Activated CD4-positive, alpha-beta T cell treated with anti-CD3 and anti-CD28 coated beads for 36 hours (primary cell): ENCODE measurements around the gene LLCFC1. TPM values are rescaled to one million over a fixed set of nuclear protein-coding genes. Genes with fewer than 3 reads are reported as not detected.

ENCODE experiments used
- ATAC-seq: fragments of 200-7000 bp; cut with Tn5 transposase; one replicate; pipeline ENCODE4 v1.10.0; 2021; ENCODE audit warnings: mild to moderate bottlenecking, moderate library complexity
- CTCF ChIA-PET: fragments of 350-600 bp; sonication (Branson Sonifier 250); formaldehyde crosslinking; loops from one replicate; lab custom pipeline; 2021; ENCODE audit warnings: antibody characterized with exemption; lab: Charles Lee
- POLR2A ChIA-PET: fragments of 350-600 bp; sonication (Branson Sonifier 250); formaldehyde crosslinking; loops from one replicate; lab custom pipeline; 2021; ENCODE audit warnings: antibody characterized with exemption, inconsistent platforms; lab: Charles Lee
- DNase-seq: peaks from one replicate; pipeline ENCODE4 v3.0.0-alpha.2; 2020
- H3K27ac Mint-ChIP-seq: one replicate; pipeline ENCODE4 v1.8.0; 2021; ENCODE audit warnings: mixed read lengths
- H3K27me3 Mint-ChIP-seq: one replicate; pipeline ENCODE4 v1.8.0; 2021; ENCODE audit warnings: mixed read lengths
- H3K36me3 Mint-ChIP-seq: one replicate; pipeline ENCODE4 v1.8.0; 2021; ENCODE audit warnings: low read depth, mixed read lengths
- H3K4me1 Mint-ChIP-seq: one replicate; pipeline ENCODE4 v1.8.0; 2021; ENCODE audit warnings: mixed read lengths
- H3K4me3 Mint-ChIP-seq: one replicate; pipeline ENCODE4 v1.8.0; 2021; ENCODE audit warnings: mild to moderate bottlenecking, moderate library complexity, mixed read lengths
- H3K9me3 Mint-ChIP-seq: one replicate; pipeline ENCODE4 v1.8.0; 2021; ENCODE audit warnings: low read depth, mixed read lengths
- intact Hi-C, 2 experiments: fragments of 100-400 bp; cut with DNase I in 1 of 2; cut with micrococcal nuclease in 1 of 2; formaldehyde crosslinking; loops; one replicate each; pipeline versions ENCODE4 v1.14.2 to v1.15.1; 2022 to 2024; cut with DNase I, micrococcal nuclease
- total RNA-seq, 2 experiments: library from RNA; stranded (reverse); gene quantifications; one replicate each; pipeline ENCODE4 v1.2.3, GENCODE V29; 2021

The LLCFC1 gene
- total RNA-seq, 2 experiments from 2014 or later: not detected

DNA sequence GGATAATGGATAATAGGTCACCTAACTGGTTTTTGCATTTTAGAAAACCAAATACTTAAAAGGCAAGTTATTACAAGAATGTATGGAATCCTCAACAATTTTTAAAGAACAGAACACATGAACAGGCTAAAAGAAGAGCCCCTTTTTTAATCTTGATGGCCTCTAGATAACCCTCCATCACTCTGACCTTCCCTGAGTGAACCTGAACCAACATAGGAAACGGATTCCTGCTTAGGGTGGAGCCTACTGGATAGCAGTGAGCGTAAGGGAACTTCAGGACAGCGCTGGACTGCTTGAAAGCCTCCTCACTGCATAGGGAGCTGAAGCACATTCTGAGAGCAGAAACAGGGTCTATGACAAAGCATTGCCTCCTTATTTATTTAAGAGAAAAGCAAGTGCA, 26.2 kb upstream of the LLCFC1 start:
- ChIA-PET CTCF (no interaction called here), POLR2A (no interaction called here)
- no peak overlapping the region for H3K4me3 Mint-ChIP-seq
- H3K4me1 Mint-ChIP-seq: no peaks in the 10 kb centered on the region
- no peaks in the 10 kb centered on the region for H3K36me3 Mint-ChIP-seq
- no peak overlapping the region for H3K27ac Mint-ChIP-seq
- ATAC-seq (no peak), DNase-seq (no peak)
- H3K9me3 Mint-ChIP-seq: no peaks in the 10 kb centered on the region
- intact Hi-C loops: no loop called here
- H3K27me3 Mint-ChIP-seq: peaks cover 16% of the 10 kb centered on the region

DNA sequence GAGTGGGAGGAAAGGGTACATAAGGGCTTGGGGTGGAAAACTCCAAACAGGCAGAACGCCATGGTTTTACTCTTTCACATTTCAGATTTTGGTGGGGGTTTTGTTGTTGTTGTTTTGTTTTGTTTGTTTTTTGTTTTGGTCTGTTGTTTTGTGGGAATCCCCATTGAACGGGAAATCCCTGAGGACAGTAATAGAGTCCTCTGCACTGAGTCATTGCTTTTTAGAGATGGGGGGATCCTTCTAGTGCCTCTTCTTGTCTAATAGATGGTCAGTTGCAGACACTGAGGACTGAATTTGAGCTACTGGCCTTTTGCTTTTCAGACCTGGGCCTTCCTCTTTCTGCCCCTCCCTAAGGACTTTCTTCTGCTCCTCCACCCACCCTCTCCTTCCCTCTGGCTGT, 25.7 kb upstream of the LLCFC1 start:
- no peaks in the 10 kb centered on the region for H3K36me3 Mint-ChIP-seq
- CTCF ChIA-PET: no interaction called here
- POLR2A ChIA-PET: no interaction called here
- no peak for DNase-seq
- H3K4me3 Mint-ChIP-seq: no peak overlapping the region
- H3K9me3 Mint-ChIP-seq: no peaks in the 10 kb centered on the region
- H3K27me3 Mint-ChIP-seq: peaks cover 20% of the 10 kb centered on the region
- H3K27ac Mint-ChIP-seq: no peak overlapping the region
- no peak for ATAC-seq
- intact Hi-C loops: no loop called here
- H3K4me1 Mint-ChIP-seq: no peaks in the 10 kb centered on the region

DNA sequence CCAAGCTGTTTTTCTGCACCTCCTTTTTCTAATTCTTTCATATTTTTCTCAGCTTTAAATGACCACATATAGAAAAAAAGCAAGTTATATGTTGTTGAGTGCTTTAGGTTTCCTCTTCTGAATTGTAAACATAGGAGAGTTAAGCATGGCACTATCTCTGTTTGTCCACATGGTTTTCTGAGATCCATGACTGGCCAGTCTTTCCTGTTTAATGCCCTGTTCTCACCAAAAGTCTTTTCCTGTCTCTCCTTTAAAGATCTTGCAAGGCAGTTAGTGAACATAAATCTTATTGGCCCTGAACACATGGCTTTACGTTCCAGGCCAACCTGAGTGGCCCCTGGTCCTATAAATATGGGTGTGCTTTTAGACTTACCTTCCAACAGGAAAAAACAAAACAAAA, 25.2 kb upstream of the LLCFC1 start:
- Mint-ChIP-seq H3K4me3 (no peak overlapping the region), H3K27me3 (peaks cover 16% of the 10 kb centered on the region), H3K9me3 (no peaks in the 10 kb centered on the region), H3K36me3 (no peaks in the 10 kb centered on the region), H3K27ac (no peak overlapping the region), H3K4me1 (no peaks in the 10 kb centered on the region)
- ChIA-PET POLR2A (no interaction called here), CTCF (no interaction called here)
- intact Hi-C loops: no loop called here
- DNase-seq: no peak
- ATAC-seq: no peak

DNA sequence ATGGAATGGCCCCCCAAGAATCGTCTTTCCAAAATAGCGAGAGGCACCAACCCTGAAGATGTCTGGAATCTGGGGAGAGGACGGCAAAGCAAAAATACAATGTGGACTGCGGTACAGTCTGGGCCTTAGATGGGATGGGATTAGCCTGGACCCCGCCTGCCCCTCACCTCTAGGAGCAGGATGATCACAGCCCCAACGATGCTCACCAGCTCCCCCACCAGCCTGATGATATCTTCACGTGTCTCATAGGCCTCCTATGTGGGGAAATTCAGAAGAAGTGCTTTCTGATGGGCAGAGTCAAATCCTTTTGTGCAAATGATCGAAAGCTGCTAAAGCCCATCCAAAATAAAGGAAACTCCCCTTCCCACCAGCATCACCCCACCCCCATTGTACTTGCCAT, 24.0 kb upstream of the LLCFC1 start:
- CTCF ChIA-PET: no interaction called here
- no peaks in the 10 kb centered on the region for H3K36me3 Mint-ChIP-seq
- DNase-seq (no peak), ATAC-seq (no peak)
- H3K4me1 Mint-ChIP-seq: no peaks in the 10 kb centered on the region
- POLR2A ChIA-PET: no interaction called here
- intact Hi-C loops: no loop called here
- H3K27me3 Mint-ChIP-seq: peaks cover 16% of the 10 kb centered on the region
- H3K9me3 Mint-ChIP-seq: no peaks in the 10 kb centered on the region
- H3K27ac Mint-ChIP-seq: no peak overlapping the region
- H3K4me3 Mint-ChIP-seq: no peak overlapping the region

DNA sequence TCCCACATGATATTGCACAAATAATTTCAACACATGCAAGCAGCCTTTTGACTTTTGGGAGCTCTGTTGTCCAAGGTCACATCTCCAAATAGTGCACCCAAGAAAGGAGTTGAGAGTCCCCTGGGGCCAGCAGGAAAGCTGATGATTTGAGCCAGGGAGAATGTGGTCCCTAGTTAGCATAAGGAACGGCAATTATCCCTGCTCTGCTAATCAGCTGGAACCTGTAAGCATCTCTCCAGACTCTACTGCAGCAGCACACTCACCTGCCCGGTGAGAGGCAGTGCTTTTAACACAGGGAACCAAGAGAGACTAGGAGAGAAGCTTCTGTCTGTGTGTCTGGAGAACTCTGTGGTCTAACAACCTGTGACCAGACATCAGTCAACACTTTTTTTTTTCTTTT, 22.8 kb upstream of the LLCFC1 start:
- DNase-seq: no peak
- no peak for ATAC-seq
- Mint-ChIP-seq H3K27ac (no peak overlapping the region), H3K4me1 (no peaks in the 10 kb centered on the region), H3K36me3 (no peaks in the 10 kb centered on the region), H3K9me3 (no peaks in the 10 kb centered on the region), H3K27me3 (peaks cover 13% of the 10 kb centered on the region), H3K4me3 (no peak overlapping the region)
- ChIA-PET POLR2A (no interaction called here), CTCF (interaction anchor here (0.6 to 0.7 kb wide), 2 partner anchors 292 to 1116 kb away, joined by 3 read pairs; no protein-coding TSS in a partner anchor)
- intact Hi-C loops: no loop called here

DNA sequence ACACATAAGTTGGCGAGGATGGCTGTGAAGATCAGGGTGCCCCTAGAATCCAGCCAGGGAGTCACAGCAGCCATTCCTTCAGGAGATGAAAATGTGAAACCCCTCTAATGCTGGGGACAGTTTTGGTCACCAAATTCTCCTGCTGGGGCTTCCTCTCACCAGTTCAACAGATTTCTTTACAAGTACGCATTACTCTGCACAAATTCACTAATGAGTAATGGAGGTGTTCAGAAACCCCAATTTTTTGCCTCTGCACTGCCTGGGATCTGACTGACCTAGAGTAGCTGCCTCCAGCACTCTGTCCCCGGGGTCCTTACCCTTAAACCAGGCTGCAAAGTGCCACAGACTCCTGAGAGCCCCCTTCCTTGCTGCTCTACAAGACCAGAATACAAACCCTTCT, 21.8 kb upstream of the LLCFC1 start:
- POLR2A ChIA-PET: no interaction called here
- DNase-seq: no peak
- Mint-ChIP-seq H3K36me3 (no peaks in the 10 kb centered on the region), H3K4me3 (no peak overlapping the region), H3K27me3 (peaks cover 8% of the 10 kb centered on the region), H3K4me1 (no peaks in the 10 kb centered on the region), H3K9me3 (no peaks in the 10 kb centered on the region), H3K27ac (no peak overlapping the region)
- CTCF ChIA-PET: no interaction called here
- intact Hi-C loops: no loop called here
- ATAC-seq: no peak

DNA sequence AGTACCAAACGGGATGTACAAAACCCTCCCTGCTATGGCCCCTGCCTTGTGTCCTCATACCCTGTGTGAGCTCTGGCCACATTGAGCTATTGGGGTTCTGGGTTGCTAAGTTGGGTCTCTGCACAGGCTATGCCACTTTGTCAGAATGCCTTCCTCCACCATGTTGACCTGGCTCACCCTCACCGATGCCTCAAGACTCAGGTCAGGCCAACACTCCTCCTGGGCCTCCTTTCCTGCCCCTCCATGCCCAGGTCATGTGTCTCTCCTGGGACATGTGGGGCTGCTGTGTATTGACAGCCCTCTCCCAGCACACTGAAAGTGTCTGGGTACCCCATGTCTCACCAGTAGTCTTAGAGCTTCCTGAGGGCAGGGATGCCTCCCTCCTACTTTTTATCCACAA, 20.4 kb upstream of the LLCFC1 start:
- intact Hi-C loops: no loop called here
- no peak for ATAC-seq
- POLR2A ChIA-PET: no interaction called here
- Mint-ChIP-seq H3K4me1 (no peaks in the 10 kb centered on the region), H3K27me3 (peaks cover 7% of the 10 kb centered on the region), H3K27ac (no peak overlapping the region), H3K36me3 (no peaks in the 10 kb centered on the region), H3K4me3 (no peak overlapping the region), H3K9me3 (no peaks in the 10 kb centered on the region)
- no peak for DNase-seq
- CTCF ChIA-PET: interaction anchor here (0.7 to 1.7 kb wide), 2 partner anchors 9 to 14 kb away, joined by 3 to 6 read pairs; partner anchors contain the start of gene TRPV5

DNA sequence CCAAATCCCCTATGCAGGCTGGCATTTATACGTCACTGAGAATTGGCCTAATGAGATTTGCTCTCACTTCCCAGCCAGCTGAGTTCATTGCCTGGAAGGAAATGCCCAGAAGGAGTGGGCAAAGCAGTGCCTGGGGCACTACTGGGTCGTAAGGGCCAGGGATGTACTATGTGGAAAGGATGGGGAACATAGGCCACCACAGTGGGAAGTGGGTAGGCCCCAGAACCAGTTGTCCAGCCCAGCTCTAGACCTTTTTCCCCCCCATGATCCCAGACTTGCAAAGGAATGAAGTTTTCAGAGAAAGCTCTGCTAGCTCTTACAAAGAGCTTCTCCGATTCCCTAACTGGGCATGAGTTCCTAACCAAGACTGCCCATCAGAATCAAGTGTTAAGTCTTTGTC, 19.6 kb upstream of the LLCFC1 start:
- ChIA-PET POLR2A (no interaction called here), CTCF (interaction anchor here (1.7 kb wide), 1 partner anchor 9 kb away, joined by 6 read pairs; no protein-coding TSS in a partner anchor)
- Mint-ChIP-seq H3K4me3 (no peak overlapping the region), H3K9me3 (no peaks in the 10 kb centered on the region), H3K27ac (no peak overlapping the region), H3K27me3 (peaks cover 6% of the 10 kb centered on the region), H3K36me3 (no peaks in the 10 kb centered on the region), H3K4me1 (no peaks in the 10 kb centered on the region)
- intact Hi-C loops: no loop called here
- no peak for DNase-seq
- ATAC-seq: no peak

DNA sequence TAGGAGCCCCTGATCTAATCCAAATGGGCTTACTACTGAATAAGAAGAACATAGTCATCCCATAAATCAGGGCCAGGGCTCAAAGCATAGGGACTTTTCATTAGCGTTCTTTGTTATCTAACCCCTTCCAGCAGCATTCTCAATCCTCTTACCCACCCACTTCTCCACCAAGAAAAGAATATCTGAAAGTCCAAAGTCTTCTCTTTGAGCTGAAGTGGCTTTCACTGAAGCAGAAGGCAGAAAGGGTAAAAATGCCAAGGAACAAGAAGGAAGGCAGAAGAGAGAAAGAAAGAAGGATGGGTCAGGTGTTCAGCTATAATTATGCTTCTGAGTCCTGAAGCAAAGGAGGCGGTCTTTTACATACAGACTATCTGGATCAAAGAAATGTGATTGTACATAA, 15.9 kb upstream of the LLCFC1 start:
- DNase-seq (no peak), ATAC-seq (no peak)
- no peaks in the 10 kb centered on the region for H3K9me3 Mint-ChIP-seq
- intact Hi-C loops: no loop called here
- CTCF ChIA-PET: interaction anchor here (0.6 to 0.7 kb wide), 2 partner anchors 602 to 631 kb away, joined by 3 read pairs; no protein-coding TSS in a partner anchor
- no peak overlapping the region for H3K27ac Mint-ChIP-seq
- no peaks in the 10 kb centered on the region for H3K36me3 Mint-ChIP-seq
- no peaks in the 10 kb centered on the region for H3K4me1 Mint-ChIP-seq
- POLR2A ChIA-PET: no interaction called here
- no peak overlapping the region for H3K4me3 Mint-ChIP-seq
- H3K27me3 Mint-ChIP-seq: peaks cover 2% of the 10 kb centered on the region

DNA sequence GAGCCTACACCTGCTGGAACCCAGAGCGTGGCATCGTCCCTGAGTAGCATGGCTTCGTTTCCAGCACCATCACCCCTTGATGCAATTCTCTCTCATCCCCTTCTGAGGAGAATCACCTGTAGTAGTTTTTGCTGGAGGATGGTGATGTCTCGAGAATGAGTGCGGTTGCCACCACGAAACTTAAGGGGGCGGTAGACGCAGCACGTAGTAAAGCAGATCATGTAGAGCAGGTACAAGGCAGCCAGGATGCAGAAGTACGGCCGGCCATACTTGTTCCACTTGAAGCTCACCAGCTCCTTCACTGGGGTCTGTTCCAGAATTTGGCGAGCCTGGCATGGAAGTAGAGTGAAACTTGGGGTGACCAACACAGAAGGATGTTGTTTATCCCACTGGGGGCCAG, 13.9 kb upstream of the LLCFC1 start:
- H3K36me3 Mint-ChIP-seq: no peaks in the 10 kb centered on the region
- H3K4me1 Mint-ChIP-seq: no peaks in the 10 kb centered on the region
- DNase-seq (peak; percentile 27), ATAC-seq (no peak)
- CTCF ChIA-PET: interaction anchor here (0.6 to 0.9 kb wide), 2 partner anchors 22 to 78 kb away, joined by 3 to 4 read pairs; no protein-coding TSS in a partner anchor
- no peak overlapping the region for H3K4me3 Mint-ChIP-seq
- no peaks in the 10 kb centered on the region for H3K27me3 Mint-ChIP-seq
- POLR2A ChIA-PET: no interaction called here
- intact Hi-C loops: no loop called here
- H3K27ac Mint-ChIP-seq: no peak overlapping the region
- no peaks in the 10 kb centered on the region for H3K9me3 Mint-ChIP-seq

DNA sequence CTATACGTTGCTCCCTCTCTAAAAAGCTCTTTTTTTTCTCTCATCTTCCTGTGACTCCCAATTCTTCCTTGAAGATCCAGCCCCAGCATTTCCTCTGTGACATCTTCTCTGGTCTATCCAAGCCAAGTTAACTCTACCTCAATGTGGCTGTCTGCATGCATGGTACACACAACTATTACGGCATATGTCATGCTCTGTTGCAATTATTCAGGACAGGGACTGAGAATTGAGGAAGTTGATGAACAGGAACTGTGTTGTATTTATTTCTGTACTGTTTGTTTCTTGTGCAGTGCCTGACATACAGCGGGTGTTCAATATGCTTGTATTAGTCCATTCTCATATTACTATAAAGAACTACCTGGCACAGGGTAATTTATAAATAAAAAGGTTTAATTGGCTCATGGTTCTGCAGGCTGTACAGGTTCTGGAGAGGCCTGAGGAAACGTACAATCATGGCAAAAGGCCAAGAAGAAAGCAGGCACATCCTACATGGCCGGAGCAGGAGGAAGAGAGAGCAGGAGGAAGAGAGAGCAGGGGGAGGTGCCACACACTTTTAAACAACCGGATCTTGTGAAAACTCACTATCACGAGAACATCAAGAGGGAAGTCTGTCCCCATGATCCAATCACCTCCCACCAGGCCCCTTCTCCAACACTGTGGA, 12.1 kb upstream of the LLCFC1 start:
- ChIA-PET POLR2A (no interaction called here), CTCF (interaction anchor here (0.5 kb wide), 1 partner anchor 192 kb away, joined by 3 read pairs; no protein-coding TSS in a partner anchor)
- Mint-ChIP-seq H3K27me3 (no peaks in the 10 kb centered on the region), H3K4me1 (no peaks in the 10 kb centered on the region), H3K27ac (no peak overlapping the region), H3K36me3 (no peaks in the 10 kb centered on the region), H3K4me3 (no peak overlapping the region), H3K9me3 (no peaks in the 10 kb centered on the region)
- intact Hi-C loops: no loop called here
- DNase-seq (no peak), ATAC-seq (no peak)

DNA sequence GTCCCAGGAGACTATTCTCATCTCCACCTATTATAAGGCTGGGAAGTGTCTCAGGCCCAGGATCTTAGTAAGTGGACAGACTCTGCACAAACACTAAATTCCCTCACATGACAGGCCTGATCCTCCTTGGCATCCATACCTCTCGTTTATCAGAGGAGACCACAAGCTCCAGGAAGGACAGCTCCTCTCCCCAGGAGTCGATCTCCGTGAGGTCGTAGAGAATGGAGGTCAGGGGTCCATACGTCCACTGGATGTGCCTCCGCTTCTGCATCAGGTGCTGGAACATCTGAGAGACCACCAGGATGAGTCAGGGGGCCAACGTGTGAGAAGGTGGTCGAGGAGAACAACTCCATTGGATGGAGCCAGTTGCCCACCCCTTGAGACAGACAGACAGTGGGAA, 11.3 kb upstream of the LLCFC1 start:
- POLR2A ChIA-PET: no interaction called here
- Mint-ChIP-seq H3K27me3 (no peaks in the 10 kb centered on the region), H3K9me3 (no peaks in the 10 kb centered on the region), H3K4me3 (no peak overlapping the region), H3K4me1 (no peaks in the 10 kb centered on the region), H3K36me3 (no peaks in the 10 kb centered on the region), H3K27ac (no peak overlapping the region)
- no peak for DNase-seq
- intact Hi-C loops: no loop called here
- CTCF ChIA-PET: interaction anchor here (0.5 to 0.7 kb wide), 2 partner anchors 72 to 191 kb away, joined by 3 read pairs; no protein-coding TSS in a partner anchor
- no peak for ATAC-seq
